Pancreas (tissue), 10 donors: ENCODE results near the gene BAZ1B. TPM values are rescaled to one million over a fixed set of nuclear protein-coding genes. Genes with fewer than 3 reads are reported as not detected.

Experiments
- ATAC-seq, 4 donors: fragments of 200-7000 bp; cut with Tn5 transposase; one replicate each; pipeline versions ENCODE4 v1.8.0 to v1.9.1; 2020; ENCODE audit warnings: mild to moderate bottlenecking in 4 of 4, moderate library complexity in 4 of 4
- DNase-seq, 6 donors: peaks; one replicate each; pipeline ENCODE4 v3.0.0-alpha.2; 2020
- FAIRE-seq: peaks from 2 replicates; lab custom pipeline; 2012; peaks lifted over from hg19 to GRCh38; lab: Jason Lieb, UNC
- H3K27ac ChIP-seq, 4 donors: fragments of 200-600 bp; sonication (generic); 1 replicate in 3 of 4; 2 replicates in 1 of 4; pipeline versions ENCODE4 v1.5.0 to v1.8.0; 2020
- H3K27me3 ChIP-seq, 4 donors: fragments of 200-600 bp; one replicate each; pipeline ENCODE4 v1.8.0; 2021
- H3K36me3 ChIP-seq, 3 donors: fragments of 200-600 bp; sonication (generic) in 1 of 3; one replicate each; pipeline versions ENCODE4 v1.5.0 to v1.8.0; 2020 to 2021
- H3K4me1 ChIP-seq, 3 donors: fragments of 200-600 bp; one replicate each; pipeline ENCODE4 v1.8.0; 2021
- H3K4me3 ChIP-seq, 4 donors: fragments of 200-600 bp; sonication (generic) in 2 of 4; one replicate each; pipeline versions ENCODE4 v1.5.0 to v1.8.0; 2020 to 2021
- H3K9me3 ChIP-seq, 4 donors: fragments of 200-600 bp; one replicate each; pipeline ENCODE4 v1.8.0; 2021
- WGBS, 2 donors: extraction: QIAGEN DNeasy Blood & Tissue Kit; methylation state at CpG; one replicate each; pipeline ENCODE4 v1.1.7; 2013; 5-methylcytosine and 5-hydroxymethylcytosine counted together
- intact Hi-C, 3 donors: fragments of 100-400 bp; cut with DNase I; formaldehyde crosslinking; loops; one replicate each; pipeline versions ENCODE4 v1.11.1 to v1.14.2; 2022
- polyA plus RNA-seq, 2 donors: library from polyadenylated mRNA; stranded (reverse); fragments of 200-250 nt; gene quantifications; one replicate each; pipeline ENCODE4 v1.2.3, GENCODE V29; 2013
- total RNA-seq, 6 donors: library from RNA; stranded (reverse); fragmentation: NEBNext Ultra II Directional in 4 of 6; extraction: Animal tissue kit (Norgen Biotek cat#: 25700) in 4 of 6; gene quantifications; one replicate each; pipeline versions ENCODE4 v1.2.1 to v1.2.4, GENCODE V29; 2021 to 2023
- TF ChIP-seq, protein P1 (sequence below), 4 donors: fragments of 200-600 bp; sonication (generic) in 3 of 4; IDR thresholded peaks; one replicate each; pipeline versions ENCODE4 v1.5.0 to v1.8.0; 2021; ENCODE audit warnings: antibody characterized with exemption in 4 of 4
- donor health status: healthy with polysubstance abuse.
- donor health status: DM: no; HTN: no; CAD: no; lungs with moderate emphysema.
- donor health status: DM: no; HTN: no; CAD: no.
- donor health status: control.
- donor health status: control.
- donor health status: Bipolar disorder and iron deficiency.
- donor health status: DM: yes; HTN: yes; CAD: no.
- donor health status: DM: no; HTN: no; CAD: no.
- donor health status: DM: no; HTN: no; CAD: no.
- donor health status: DM: yes; HTN: yes; CAD: no.

The BAZ1B gene
- total and polyA plus RNA-seq, 8 donors: 11.6 to 29.0 (median 17.5) TPM

DNA sequence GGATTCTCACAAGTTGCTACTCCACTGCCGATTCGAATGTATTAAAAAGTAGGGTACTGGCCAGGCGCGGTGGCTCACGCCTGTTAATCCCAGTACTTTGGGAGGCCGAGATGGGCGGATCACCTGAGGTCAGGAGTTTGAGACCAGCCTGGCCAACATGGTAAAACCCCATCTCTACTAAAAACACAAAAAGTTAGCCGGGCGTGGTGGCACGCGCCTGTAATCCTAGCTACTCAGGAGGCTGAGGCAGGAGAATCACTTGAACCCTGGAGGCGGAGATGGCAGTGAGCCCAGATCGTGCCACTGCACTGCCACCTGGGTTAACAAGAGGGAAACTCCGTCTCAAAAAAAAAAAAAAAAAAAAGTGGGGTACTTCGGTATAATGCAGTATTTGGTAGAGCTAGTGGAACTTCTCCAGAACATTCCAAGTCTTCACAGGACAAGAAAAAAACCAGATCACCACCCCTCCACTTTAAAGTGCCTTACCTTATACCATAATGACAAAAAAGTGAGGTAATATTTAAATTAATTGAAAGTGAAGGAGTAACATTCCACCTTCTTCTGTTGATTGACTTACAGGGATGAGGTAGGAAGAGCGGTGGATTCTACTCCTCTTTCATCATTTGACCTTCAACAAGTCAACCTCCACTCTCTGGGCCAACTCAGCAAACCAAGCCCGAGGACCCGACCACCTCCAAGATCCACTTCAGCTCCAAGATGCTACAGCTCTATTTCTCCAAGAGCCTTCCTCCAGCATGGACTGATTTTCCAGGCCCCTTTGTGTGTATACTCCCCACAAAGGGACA is 2.0 kb downstream of the BAZ1B start:
- no peaks in the 10 kb centered on the region for H3K27me3 ChIP-seq
- TF ChIP-seq, protein P1, sequence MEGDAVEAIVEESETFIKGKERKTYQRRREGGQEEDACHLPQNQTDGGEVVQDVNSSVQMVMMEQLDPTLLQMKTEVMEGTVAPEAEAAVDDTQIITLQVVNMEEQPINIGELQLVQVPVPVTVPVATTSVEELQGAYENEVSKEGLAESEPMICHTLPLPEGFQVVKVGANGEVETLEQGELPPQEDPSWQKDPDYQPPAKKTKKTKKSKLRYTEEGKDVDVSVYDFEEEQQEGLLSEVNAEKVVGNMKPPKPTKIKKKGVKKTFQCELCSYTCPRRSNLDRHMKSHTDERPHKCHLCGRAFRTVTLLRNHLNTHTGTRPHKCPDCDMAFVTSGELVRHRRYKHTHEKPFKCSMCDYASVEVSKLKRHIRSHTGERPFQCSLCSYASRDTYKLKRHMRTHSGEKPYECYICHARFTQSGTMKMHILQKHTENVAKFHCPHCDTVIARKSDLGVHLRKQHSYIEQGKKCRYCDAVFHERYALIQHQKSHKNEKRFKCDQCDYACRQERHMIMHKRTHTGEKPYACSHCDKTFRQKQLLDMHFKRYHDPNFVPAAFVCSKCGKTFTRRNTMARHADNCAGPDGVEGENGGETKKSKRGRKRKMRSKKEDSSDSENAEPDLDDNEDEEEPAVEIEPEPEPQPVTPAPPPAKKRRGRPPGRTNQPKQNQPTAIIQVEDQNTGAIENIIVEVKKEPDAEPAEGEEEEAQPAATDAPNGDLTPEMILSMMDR (IDR thresholded peaks at IDR 0.05): no peak
- H3K4me3 ChIP-seq: peak overlapping the region in 2 of 4 donors; percentile 86 to 92
- ATAC-seq (no peak), DNase-seq (peak in 4 of 6 donors; percentile 13 to 51 (median 24)), FAIRE-seq (no peak)
- peak overlapping the region in 1 of 4 donors; percentile 95 for H3K27ac ChIP-seq
- peaks cover 13 to 27% (median 25%) of the 10 kb centered on the region in 3 donors for H3K4me1 ChIP-seq
- H3K36me3 ChIP-seq: peaks cover 0 to 6% (median 0%) of the 10 kb centered on the region in 3 donors
- intact Hi-C loops: no loop called here
- no peaks in the 10 kb centered on the region for H3K9me3 ChIP-seq
- 61 to 65% methylated on average over 18 of the region's 18 CpGs for WGBS, 2 donors

DNA sequence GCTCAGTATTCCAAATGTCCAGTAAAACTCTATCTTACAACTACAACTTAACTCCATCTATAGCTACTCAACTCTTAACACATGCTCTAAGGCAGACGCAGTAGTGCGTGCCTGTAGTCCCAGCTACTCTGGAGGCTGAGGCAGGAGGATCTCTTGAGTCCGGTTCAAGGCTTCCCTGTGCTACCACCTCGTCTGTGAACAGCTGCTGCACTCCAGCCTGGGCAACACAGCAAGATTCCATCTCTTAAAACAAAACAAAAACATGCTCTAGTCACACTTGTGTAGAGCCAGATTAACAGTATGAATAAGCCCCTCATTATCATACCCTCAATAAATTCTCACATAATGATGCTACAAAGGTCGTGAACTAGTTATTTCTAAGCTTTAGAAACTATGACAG is 3.6 kb downstream of the BAZ1B start:
- DNase-seq: peak in 2 of 6 donors; percentile 9 to 21
- WGBS, 2 donors: 76 to 79% methylated on average over 5 of the region's 5 CpGs
- ATAC-seq: no peak
- Histone ChIP-seq H3K27me3 (no peaks in the 10 kb centered on the region), H3K4me1 (peaks cover 13 to 27% (median 25%) of the 10 kb centered on the region in 3 donors), H3K36me3 (peaks cover 0 to 13% (median 0%) of the 10 kb centered on the region in 3 donors), H3K4me3 (no peak overlapping the region), H3K27ac (no peak overlapping the region), H3K9me3 (no peaks in the 10 kb centered on the region)
- intact Hi-C loops: no loop called here
- FAIRE-seq: no peak
- TF ChIP-seq, protein P1 (IDR thresholded peaks at IDR 0.05): no peak

DNA sequence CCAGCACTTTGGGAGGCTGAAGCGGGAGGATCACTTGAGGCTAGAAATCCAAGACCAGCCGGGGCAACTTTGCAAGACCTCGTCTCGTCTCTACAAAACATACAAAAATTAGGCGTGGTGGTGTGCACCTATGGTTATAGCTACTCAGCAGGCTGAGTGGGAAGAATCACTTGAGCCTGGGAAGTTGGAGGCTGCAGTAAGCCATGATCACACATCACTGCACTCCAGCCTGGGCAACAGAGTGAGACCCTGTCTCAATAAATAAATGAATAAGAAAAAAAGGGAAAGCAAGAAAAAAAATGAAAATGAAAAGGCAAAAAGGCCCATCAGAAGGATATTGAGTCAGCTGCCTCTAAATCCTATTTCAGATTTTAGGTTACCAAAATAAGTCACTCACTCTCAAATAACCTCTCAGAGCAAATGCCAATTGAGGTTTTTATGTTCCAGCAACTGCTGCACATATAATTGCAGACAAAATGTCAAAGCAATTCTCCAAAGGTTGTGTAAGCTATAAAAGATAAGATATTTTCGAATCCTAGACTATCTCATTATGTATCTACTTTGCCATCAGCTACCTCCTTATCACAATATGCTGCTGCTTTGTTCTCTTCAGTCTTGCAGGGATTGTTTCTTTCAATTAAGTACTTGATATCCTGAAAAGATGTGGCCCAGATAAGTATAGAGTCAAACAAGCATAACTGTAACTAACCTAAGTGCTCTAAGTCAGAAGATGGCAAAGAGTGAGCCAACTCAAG is 4.7 kb downstream of the BAZ1B start:
- WGBS, 2 donors: 84 to 87% methylated on average over 6 of the region's 6 CpGs
- H3K36me3 ChIP-seq: peaks cover 0 to 13% (median 0%) of the 10 kb centered on the region in 3 donors
- no peaks in the 10 kb centered on the region for H3K9me3 ChIP-seq
- no peak overlapping the region for H3K27ac ChIP-seq
- H3K4me3 ChIP-seq: no peak overlapping the region
- H3K27me3 ChIP-seq: no peaks in the 10 kb centered on the region
- FAIRE-seq (no peak), ATAC-seq (no peak), DNase-seq (peak in 1 of 6 donors; percentile 1)
- intact Hi-C loops: no loop called here
- peaks cover 19 to 32% (median 28%) of the 10 kb centered on the region in 3 donors for H3K4me1 ChIP-seq
- TF ChIP-seq, protein P1 (IDR thresholded peaks at IDR 0.05): no peak

DNA sequence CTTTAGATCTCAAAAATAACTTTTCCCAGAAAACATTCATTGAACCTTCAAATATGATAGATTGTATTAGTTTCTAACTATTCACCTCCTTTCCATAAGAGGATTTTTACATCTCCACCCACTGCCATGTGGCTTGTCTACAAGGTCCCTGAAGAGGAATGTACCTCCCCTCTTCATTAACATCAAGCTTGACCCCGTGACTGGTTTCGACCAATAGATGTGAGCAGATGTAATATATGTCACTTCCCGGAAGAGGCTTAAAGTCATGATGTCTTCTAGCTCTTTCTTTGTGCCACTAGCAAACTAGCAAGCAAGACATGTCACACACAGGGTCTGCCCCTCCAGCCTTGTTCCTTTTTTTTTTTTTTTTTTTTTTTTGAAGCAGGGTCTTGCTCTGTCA is 6.9 kb downstream of the BAZ1B start:
- Histone ChIP-seq H3K4me3 (no peak overlapping the region), H3K9me3 (no peaks in the 10 kb centered on the region), H3K36me3 (peaks cover 0 to 19% (median 2%) of the 10 kb centered on the region in 3 donors), H3K4me1 (peaks cover 19 to 29% (median 27%) of the 10 kb centered on the region in 3 donors), H3K27ac (no peak overlapping the region), H3K27me3 (no peaks in the 10 kb centered on the region)
- no peak for ATAC-seq
- 96% methylated on average over 3 of the region's 3 CpGs for WGBS, 2 donors
- intact Hi-C loops: no loop called here
- no peak for FAIRE-seq
- DNase-seq: no peak
- TF ChIP-seq, protein P1 (IDR thresholded peaks at IDR 0.05): no peak
